GM18858 (cell line): ENCODE results near the gene ADAMTSL4.
A peak's percentile ranks its signal among the peaks of the same experiment; 100 is the strongest.
"Not testable (repeated sequence)": the region's sequence is repeated elsewhere in the genome, so short reads cannot be mapped to it uniquely, and the experiment has no call there.

Source experiments
- ATAC-seq: cut with Tn5 transposase; IDR thresholded peaks from one replicate; pipeline ENCODE4 v1.9.1; 2021; ENCODE audit not compliant: unreplicated experiment

Gene ADAMTSL4

DNA sequence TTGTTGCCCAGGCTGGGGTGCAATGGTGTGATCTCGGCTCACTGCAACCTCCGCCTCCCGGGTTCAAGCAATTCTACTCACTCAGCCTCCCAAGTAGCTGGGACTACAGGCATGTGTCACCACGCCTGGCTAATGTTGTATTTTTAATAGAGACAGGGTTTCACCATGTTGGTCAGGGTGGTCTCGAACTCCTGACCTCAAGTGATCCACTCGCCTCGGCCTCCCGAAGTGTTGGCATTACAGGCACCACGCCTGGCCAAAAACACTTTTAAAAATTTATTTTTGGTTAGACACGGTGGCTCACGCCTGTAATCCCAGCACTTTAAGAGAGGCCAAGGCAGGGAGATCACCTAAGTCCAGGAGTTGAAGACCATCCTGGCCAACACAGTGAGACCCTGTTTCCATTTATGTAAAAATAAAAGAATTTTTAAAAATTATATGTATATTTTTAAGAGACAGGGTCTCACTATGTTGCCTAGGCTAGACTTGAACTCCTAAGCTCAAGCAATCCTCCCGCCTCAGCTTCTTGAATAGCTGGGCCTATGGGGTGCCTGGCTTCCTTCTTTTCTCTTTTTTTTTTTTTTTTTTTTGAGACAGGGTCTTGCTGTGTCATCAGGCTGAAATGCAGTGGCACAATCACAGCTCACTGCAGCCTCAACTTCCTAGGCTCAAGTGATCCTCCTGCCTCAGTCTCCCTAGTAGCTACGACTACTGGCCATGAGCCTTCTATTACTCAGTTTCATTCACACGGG, 16.2 kb downstream of the ADAMTSL4 start:
- ATAC-seq: not testable (repeated sequence)

GRCh38 chr1:150566589-150567340, 17.6 kb downstream of the ADAMTSL4 start:
- no peak for ATAC-seq

DNA sequence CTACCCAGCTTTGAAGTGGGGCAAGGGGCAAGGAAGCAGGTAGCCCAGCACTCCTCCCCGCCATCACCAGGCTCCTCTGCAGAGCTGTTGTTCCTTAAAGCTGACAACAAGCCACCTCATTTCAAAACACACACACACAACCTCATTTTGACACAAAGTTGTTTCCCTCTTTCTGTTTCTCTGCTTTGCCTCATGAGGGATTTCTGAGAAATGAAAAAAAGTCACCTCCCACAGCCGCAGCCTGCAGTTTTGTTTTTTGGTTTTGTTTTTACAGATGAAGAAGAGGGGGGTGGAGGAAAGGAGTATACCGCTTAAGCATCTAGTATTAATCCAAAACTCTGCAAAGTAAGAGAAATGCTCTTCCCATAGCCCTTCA, 18.1 kb downstream of the ADAMTSL4 start:
- no peak for ATAC-seq

- no peak for ATAC-seq
Measured at GRCh38 chr1:150567717-150568593, 18.7 kb downstream of the ADAMTSL4 start.

DNA sequence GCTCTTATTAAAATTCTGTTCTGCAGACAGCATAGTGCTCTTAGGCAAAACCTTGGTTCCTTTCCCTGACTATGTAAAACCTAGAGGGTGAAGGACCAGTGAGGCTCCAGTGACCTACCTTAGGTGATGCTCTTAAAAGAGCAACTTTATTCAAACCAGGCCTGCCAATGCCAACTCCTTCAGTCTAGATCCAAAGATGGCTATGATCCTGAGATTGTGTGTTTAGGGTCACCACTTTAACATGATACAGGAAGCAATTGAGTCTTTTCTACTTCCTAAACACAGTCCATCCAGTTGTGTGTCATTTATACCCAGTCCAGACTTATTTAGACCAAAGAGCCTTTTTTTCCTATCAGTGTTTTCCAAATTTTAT, 19.4 kb downstream of the ADAMTSL4 start:
- ATAC-seq: no peak

DNA sequence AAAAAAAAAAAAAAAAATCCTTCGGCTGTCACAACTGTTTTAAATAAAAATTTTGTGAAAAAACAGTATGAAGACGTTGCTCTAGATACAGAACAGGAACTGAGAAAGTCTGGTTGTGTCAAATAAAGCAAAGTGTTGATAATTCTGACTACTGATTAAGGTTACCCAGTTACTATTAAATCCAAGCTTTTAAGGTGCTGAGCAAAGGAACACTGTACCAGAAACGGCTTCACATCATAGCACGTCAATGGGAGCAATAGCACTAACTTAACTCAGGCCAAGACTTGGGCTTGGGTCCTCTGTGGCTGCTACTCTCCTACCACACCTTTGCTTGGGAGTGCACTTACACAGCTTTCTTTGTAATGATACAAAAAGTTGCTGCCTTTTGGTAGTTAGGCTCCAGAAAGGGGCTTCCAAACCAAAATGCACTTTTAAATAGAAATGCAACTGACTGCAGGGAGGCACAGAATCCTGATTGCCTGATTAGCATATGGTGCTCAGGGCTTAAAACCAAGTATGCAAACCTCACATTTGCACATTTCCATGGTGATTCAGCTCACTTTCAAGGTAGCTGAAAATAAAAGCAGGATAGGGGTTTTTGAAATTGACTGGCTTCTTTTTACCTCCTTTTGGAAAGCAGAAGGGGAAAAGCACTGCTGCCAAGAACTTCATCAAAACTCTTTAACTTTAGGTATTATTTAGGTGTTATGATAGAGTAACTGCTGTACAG, 23.9 kb downstream of the ADAMTSL4 start:
- ATAC-seq: no peak

- not testable (repeated sequence) for ATAC-seq
Measured at GRCh38 chr1:150573648-150574071, 24.5 kb downstream of the ADAMTSL4 start.

DNA sequence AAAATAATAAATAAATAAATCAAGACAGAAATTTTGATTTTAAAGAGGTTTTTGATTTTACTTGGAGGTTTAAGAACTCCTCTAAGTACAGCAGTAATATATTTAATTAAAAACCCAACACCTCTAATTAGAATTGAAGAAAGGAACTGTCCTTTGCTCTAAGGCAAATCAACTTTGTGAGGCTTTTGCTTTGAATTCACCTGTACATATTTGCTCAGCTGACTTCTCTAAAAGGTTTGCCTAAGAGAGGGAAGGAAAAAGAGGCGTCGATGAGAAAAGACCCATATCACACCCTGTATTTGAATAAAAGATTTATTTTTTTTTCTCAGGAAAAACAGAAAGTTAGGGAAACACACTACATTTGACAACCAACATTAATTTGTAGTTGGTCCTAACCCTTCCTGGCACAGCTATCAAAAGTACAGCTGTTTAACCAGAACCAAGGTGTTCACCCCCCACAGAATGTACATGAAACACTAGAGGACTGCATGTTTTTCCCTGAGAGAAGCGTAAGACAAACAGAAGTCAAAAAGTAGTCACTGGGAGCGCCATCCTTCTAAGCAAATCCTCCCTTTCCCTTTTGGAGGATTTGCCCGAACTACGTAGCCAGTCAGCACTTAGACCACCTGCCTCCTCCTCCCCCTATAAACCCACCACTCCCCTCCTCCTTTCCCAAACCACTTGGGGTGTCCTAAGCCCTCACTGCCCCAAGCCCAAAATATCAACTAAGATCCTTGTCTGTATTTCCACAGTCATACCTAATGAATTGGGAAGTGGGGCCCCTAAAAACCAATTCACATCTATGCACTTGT, 25.3 kb downstream of the ADAMTSL4 start:
- ATAC-seq: no peak

DNA sequence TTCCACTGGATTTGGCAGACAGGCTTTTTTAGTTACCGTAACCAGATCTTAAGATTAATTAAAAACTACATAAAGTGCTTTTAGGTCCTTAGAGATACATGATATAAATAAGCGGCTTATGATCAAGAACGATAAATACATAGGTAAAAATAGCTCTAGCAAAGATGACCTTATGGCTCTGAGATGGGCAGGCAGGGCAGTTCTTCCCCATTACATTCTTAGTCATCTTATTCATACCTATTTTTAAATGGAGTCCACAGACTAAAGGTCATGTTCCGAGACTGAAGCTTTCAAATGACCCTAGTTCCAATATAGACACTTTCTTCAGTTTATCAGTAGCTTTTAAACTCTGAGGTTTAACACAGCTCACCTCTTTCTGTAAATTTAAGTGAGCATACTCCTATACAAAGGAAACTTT, 25.9 kb downstream of the ADAMTSL4 start:
- ATAC-seq: no peak

- no peak for ATAC-seq
Measured at GRCh38 chr1:150575518-150576366, 26.5 kb downstream of the ADAMTSL4 start.

DNA sequence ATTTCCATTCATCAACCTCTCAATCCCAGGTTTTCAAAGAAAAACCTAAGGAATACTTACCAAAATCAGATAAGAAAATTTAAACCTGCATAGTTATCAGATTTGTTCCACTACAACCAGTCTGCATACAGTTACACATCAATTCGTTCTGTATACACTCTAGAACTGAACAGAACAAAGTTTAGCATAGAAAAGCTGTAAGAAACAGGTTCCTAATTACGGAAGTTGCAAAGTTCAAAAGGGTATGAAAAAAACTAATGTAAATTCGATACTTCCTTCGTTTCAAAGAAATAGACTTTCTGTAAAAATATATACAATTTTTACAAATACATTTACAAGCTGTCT, 27.1 kb downstream of the ADAMTSL4 start:
- no peak for ATAC-seq

GRCh38 chr1:150576794-150577556, 27.8 kb downstream of the ADAMTSL4 start:
- no peak for ATAC-seq

GRCh38 chr1:150577557-150578271, 28.5 kb downstream of the ADAMTSL4 start:
- ATAC-seq: no peak

DNA sequence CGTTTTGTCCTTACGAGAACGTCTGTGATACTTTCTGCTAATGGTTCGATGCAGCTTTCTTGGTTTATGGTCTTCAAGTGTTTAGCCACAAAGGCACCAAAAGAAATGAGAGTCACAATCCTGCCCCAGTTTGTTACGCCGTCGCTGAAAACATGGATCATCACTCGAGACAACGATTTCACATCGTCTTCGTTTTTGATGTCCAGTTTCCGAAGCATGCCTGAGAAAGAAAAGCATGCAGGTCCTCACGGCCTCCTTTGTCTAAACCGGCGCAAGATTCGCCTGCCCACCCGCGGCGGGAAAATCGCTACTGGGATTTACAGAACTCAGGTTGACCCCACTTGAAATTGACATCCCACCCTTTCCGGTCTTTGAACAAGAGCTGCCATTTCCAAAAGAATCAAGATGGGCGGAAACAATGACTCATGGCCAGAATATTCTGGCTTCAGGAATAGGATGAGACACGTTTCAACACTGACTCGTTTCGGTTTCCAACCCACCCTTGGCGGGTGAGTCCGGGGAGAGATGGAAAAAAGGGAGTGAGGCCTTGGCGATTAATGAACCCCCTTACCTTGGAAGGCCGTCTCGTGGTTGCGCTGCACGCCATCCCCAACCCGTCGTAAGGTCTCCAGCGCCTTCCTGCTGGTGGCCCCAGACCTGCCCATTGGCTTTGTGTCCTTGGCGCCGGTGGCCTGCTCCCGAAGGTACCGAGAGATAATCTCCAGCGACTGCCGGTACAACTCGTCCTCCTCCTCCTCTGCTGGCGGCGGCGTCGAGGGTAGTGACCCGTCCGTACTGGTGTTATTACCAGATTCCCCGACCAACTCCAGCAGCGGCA, 29.3 kb downstream of the ADAMTSL4 start:
- no peak for ATAC-seq

- ATAC-seq: peak; percentile 66
Measured at GRCh38 chr1:150579110-150579944, 30.1 kb downstream of the ADAMTSL4 start, which contains the start of gene MCL1. Gene MCL1, minus strand, starts transcription at chr1:150579610. Its CDS starts 80 bp downstream, at chr1:150579530.
